Adrenal gland (tissue), 12 donors: ENCODE measurements around the gene HADHB. TPM values are rescaled to one million over a fixed set of nuclear protein-coding genes. Genes with fewer than 3 reads are reported as not detected.
"Not testable (repeated sequence)": the region's sequence is repeated elsewhere in the genome, so short reads cannot be mapped to it uniquely, and the experiment has no call there.

Experiments
- DNase-seq, 7 donors: peaks; one replicate each; pipeline ENCODE4 v3.0.0-alpha.2; 2019 to 2020
- H3K27ac ChIP-seq, 5 donors: fragments of 200-600 bp; sonication (generic) in 4 of 5; 1 replicate in 3 of 5; 2 replicates in 2 of 5; pipeline versions ENCODE4 v1.5.1 to v1.8.0; 2016 to 2020; ENCODE audit warnings: mild to moderate bottlenecking in 1 of 5
- H3K27me3 ChIP-seq: fragments of 200-600 bp; 2 replicates; pipeline ENCODE4 v1.8.0; 2021
- H3K36me3 ChIP-seq, 2 donors: fragments of 200-600 bp; replicated peaks in 1 of 2; 1 replicate in 1 of 2; 2 replicates in 1 of 2; pipeline versions ENCODE4 v1.5.1 to v1.8.0; 2018 to 2022
- H3K4me1 ChIP-seq, 2 donors: fragments of 200-600 bp; replicated peaks in 1 of 2; 1 replicate in 1 of 2; 2 replicates in 1 of 2; pipeline versions ENCODE4 v1.5.1 to v1.8.0; 2018 to 2021
- H3K4me3 ChIP-seq, 4 donors: fragments of 200-600 bp; sonication (generic) in 3 of 4; one replicate each; pipeline ENCODE4 v1.5.1; 2016 to 2018
- H3K9me3 ChIP-seq, 3 donors: fragments of 200-600 bp; sonication (generic) in 1 of 3; replicated peaks in 1 of 3; 1 replicate in 2 of 3; 2 replicates in 1 of 3; pipeline versions ENCODE4 v1.5.1 to v1.8.0; 2016 to 2021
- POLR2A ChIP-seq, 2 donors: fragments of 450-650 bp; IDR thresholded peaks; one replicate each; pipeline ENCODE4 v1.6.1; 2017; ENCODE audit warnings: antibody characterized with exemption in 2 of 2, mild to moderate bottlenecking in 2 of 2, moderate library complexity in 1 of 2
- WGBS, 4 donors: extraction: QIAGEN DNeasy Blood & Tissue Kit in 2 of 4; methylation state at CpG; one replicate each; pipeline versions ENCODE4 v1.1.5 to v1.1.7; 2013 to 2017; 5-methylcytosine and 5-hydroxymethylcytosine counted together
- intact Hi-C, 2 donors: fragments of 100-400 bp; cut with DNase I; formaldehyde crosslinking; loops; one replicate each; pipeline versions ENCODE4 v1.14.1 to v1.15.0; 2022 to 2023
- polyA plus RNA-seq, 3 donors: library from polyadenylated mRNA; stranded (reverse); fragments of 200-250 nt in 2 of 3; fragments of 350-450 nt in 1 of 3; fragmentation: Illumina TruSeq in 1 of 3; extraction: RNeasy Lipid Tissue Mini Kit (QIAGEN cat#74804) in 1 of 3; gene quantifications; one replicate each; pipeline ENCODE4 v1.2.3, GENCODE V29; 2013 to 2014
- total RNA-seq, 9 donors: library from RNA; depleted of rRNA in 4 of 9; stranded (reverse); fragments of >200 nt in 4 of 9; fragments of 120-200 nt in 1 of 9; fragmentation: NEBNext Ultra II Directional in 1 of 9; extraction: Animal tissue kit (Norgen Biotek cat#: 25700) in 1 of 9; gene quantifications; one replicate each; pipeline versions ENCODE4 v1.1.0 to v1.2.4, GENCODE V29; 2013 to 2023
- TF ChIP-seq, protein P1 (sequence below), 6 experiments: fragments of 450-650 bp in 4 of 6; fragments of 200-600 bp in 2 of 6; sonication (generic) in 1 of 6; IDR thresholded peaks; 1 replicate in 5 of 6; 2 replicates in 1 of 6; pipeline versions ENCODE4 v1.5.1 to v1.8.0; 2016 to 2021; ENCODE audit warnings: antibody characterized with exemption in 6 of 6, mild to moderate bottlenecking in 2 of 6, moderate library complexity in 1 of 6
- donor health status: healthy with polysubstance abuse.
- donor health status: Bipolar disorder and iron deficiency.
- donor health status: DM: yes; HTN: yes; CAD: no.
- donor health status: DM: no; HTN: no; CAD: no.
- donor health status: DM: no; HTN: no; CAD: no.
- donor health status: DM: yes; HTN: yes; CAD: no.

HADHB gene
- total and polyA plus RNA-seq, 12 donors: 69.6 to 496 (median 364) TPM

DNA sequence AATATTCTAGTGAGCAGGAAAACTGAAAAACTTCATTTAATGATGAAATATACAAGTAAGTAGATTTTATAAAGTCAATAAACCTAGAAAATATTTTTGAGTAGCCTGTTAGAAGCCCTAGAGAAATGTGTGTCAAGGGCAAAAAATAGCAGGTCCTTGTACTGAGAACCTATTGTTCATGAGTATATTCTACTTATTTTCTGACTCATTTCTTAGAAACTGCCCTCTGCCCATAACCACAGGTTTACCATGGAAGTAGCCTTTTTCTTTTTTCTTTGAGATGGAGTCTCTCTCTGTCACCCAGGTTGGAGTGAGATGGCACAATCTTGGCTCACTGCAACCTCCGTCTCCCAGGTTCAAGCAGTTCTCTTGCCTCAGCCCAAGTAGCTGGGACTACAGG lies 81.8 kb downstream of the HADHB start:
- Histone ChIP-seq H3K4me3 (no peak overlapping the region), H3K36me3 (no peaks in the 10 kb centered on the region), H3K27me3 (no peaks in the 10 kb centered on the region), H3K4me1 (peaks cover 0 to 4% of the 10 kb centered on the region in 2 donors), H3K27ac (peak overlapping the region in 1 of 5 donors; percentile 25), H3K9me3 (no peaks in the 10 kb centered on the region)
- 70 to 100% (median 94%) methylated on average over 1 of the region's 1 CpG for WGBS, 4 donors
- TF ChIP-seq, protein P1, sequence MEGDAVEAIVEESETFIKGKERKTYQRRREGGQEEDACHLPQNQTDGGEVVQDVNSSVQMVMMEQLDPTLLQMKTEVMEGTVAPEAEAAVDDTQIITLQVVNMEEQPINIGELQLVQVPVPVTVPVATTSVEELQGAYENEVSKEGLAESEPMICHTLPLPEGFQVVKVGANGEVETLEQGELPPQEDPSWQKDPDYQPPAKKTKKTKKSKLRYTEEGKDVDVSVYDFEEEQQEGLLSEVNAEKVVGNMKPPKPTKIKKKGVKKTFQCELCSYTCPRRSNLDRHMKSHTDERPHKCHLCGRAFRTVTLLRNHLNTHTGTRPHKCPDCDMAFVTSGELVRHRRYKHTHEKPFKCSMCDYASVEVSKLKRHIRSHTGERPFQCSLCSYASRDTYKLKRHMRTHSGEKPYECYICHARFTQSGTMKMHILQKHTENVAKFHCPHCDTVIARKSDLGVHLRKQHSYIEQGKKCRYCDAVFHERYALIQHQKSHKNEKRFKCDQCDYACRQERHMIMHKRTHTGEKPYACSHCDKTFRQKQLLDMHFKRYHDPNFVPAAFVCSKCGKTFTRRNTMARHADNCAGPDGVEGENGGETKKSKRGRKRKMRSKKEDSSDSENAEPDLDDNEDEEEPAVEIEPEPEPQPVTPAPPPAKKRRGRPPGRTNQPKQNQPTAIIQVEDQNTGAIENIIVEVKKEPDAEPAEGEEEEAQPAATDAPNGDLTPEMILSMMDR (IDR thresholded peaks at IDR 0.05): no peak
- DNase-seq: no peak
- intact Hi-C loops: loop anchor here in 1 of 2 donors (10.0 kb wide), 1 partner anchor 82 kb away; the partner anchor contains the start of genes HADHA and HADHB

DNA sequence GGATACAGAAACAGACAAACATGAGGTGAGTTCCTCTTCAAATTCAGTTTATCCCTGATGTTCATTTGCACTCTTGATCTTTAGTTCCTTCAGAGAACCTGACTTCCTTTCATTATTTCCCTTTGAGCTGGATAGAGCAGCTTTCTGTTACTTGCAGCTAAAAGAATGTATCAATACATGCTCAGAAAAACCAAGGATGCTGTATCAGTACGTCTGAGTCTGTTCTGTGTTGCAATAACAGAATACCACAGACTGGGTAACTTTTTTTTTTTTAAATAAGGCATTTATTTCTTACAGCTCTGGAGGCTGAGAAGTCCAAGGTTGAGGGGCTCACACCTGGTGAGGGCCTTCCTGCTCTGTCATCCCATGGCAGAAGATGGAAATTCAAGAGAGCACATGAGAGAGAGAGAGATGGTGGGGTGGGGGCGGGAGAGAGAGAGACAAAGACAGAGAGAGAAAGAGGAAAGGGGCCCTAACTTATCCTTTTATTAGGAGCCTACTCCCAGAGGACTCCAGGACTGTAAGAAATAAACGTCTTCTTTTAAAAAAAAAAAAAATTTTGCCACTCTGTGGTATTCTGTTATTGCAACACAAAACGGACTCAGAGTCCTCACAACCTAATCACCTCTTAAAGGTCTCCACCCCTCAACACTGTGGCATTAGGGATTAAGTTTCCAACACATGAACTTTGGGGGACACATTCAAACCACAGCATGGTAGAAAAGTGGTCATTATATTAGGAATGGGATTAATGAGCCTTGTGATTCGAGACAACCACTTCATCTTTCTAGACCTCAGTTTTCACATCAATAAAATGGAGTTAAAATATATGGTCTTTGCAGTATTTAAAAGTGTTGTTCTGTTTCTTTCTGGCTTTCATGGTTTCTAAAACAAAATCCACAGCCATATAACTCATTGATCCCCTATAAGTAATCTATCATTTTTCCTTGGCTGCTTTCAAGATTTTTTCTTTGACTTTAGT lies 82.8 kb downstream of the HADHB start:
- intact Hi-C loops: loop anchor here in 1 of 2 donors (10.0 kb wide), 1 partner anchor 83 kb away; the partner anchor contains the start of genes HADHA and HADHB
- TF ChIP-seq POLR2A (IDR thresholded peaks at IDR 0.05): no peak
- TF ChIP-seq, protein P1 (IDR thresholded peaks at IDR 0.05): no peak

DNA sequence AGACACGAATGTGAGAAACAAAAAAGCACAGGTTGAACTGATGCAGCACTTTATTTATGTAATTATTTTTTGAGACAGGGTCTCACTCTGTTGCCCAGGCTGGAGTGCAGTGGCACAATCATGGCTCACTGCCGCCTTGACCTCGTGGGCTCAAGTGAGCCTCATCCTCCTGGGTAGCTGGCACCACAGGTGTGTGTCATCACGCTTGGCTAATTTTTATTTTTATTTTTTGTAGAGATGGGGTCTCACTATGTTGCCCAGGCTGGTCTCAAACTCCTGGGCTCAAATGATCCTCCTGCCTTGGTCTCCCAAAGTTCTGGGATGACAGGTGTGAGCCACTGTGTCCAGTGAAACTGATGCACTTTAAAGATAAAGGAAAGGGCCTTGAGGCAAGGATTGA lies 84.3 kb downstream of the HADHB start:
- H3K27ac ChIP-seq, H3K4me3 ChIP-seq, H3K36me3 ChIP-seq, DNase-seq, H3K9me3 ChIP-seq, H3K27me3 ChIP-seq, H3K4me1 ChIP-seq: not testable (repeated sequence)
- intact Hi-C loops: loop anchor here in 1 of 2 donors (10.0 kb wide), 1 partner anchor 84 kb away; the partner anchor contains the start of genes HADHA and HADHB
- WGBS, 4 donors: 82 to 97% (median 93%) methylated on average over 4 of the region's 4 CpGs

More for the DNA sequence above, 82.8 kb downstream of the HADHB start:
- WGBS, 4 donors: 48 to 55% (median 53%) methylated on average over 5 of the region's 5 CpGs
- no peaks in the 10 kb centered on the region for H3K36me3 ChIP-seq
- no peaks in the 10 kb centered on the region for H3K27me3 ChIP-seq
- no peak for DNase-seq
- H3K9me3 ChIP-seq: no peaks in the 10 kb centered on the region
- H3K4me1 ChIP-seq: peaks cover 0 to 4% of the 10 kb centered on the region in 2 donors
- no peak overlapping the region for H3K4me3 ChIP-seq
- no peak overlapping the region for H3K27ac ChIP-seq

DNA sequence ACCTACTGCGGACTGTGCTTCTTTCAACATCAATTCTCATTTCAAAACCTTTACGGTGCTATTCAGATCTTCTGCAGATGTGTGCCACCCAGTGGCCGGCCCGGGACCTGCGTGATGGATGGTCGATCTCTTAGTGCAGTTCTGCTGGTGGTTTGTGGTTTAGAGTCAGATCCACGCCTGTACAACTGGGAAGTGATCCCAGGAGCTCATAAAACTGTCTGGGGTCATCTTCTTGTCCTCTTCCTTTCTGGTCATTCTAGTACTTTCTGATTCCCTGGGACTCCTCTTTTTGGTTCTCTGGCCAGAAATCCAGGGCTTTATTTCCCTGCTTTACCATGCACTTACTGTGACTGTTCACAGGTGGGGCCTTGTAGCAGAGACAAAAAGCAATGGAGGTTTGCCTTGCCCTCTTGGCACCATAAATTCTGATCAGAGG lies 85.4 kb downstream of the HADHB start:
- H3K4me1 ChIP-seq: peaks cover 0 to 4% of the 10 kb centered on the region in 2 donors
- TF ChIP-seq, protein P1 (IDR thresholded peaks at IDR 0.05): peak; percentile 82 to 92 (median 88)
- no peak for TF ChIP-seq POLR2A (IDR thresholded peaks at IDR 0.05)
- no peaks in the 10 kb centered on the region for H3K36me3 ChIP-seq
- no peaks in the 10 kb centered on the region for H3K27me3 ChIP-seq
- 0 to 1% (median 1%) methylated on average over 7 of the region's 7 CpGs for WGBS, 4 donors
- H3K4me3 ChIP-seq: no peak overlapping the region
- no peak overlapping the region for H3K27ac ChIP-seq
- peak; percentile 81 to 97 (median 90) for DNase-seq
- no peaks in the 10 kb centered on the region for H3K9me3 ChIP-seq
- intact Hi-C loops: no loop called here
